Measurements from ENCODE around the gene TMEM94. TPM values are rescaled to one million over a fixed set of nuclear protein-coding genes. Genes with fewer than 3 reads are reported as not detected.

The TMEM94 gene
- total and polyA plus RNA-seq, 2 of the 8 experiments (the other 6 are each of a cell fraction or from before 2014, with no cell fraction given): 54.8 to 69.9 TPM

- Histone ChIP-seq H3K36me3 (ENCODE audit: control insufficient read depth in 2 of 4, insufficient read depth in 4 of 4, low read length in 3 of 4) (peaks cover 0 to 10% (median 6%) of the 10 kb centered on the region in 4 experiments; a peak in 5 of 8 replicates), H3K4ac (replicated peaks; ENCODE audit: insufficient read length, low read depth, low read length) (no peak overlapping the region), H2BK20ac (ENCODE audit: low read length) (no peak overlapping the region), H3K79me1 (ENCODE audit: low read depth, low read length) (no peaks in the 10 kb centered on the region; the same call in 1 of the 2 replicates), H3K4me2 (ENCODE audit: insufficient read depth in 1 of 2, low read depth in 2 of 2, low read length in 2 of 2) (no peak overlapping the region), H3K23ac (ENCODE audit: insufficient read length) (no peak overlapping the region), H3K27ac (ENCODE audit: low read depth, low read length) (no peak overlapping the region), H4K5ac (ENCODE audit: insufficient read length, low read depth, low read length) (no peak overlapping the region), H4K91ac (replicated peaks; ENCODE audit: insufficient read length, low read length) (no peak overlapping the region), H3K4me3 (ENCODE audit: extremely low read depth in 1 of 4, insufficient read depth in 2 of 4, low read depth in 3 of 4, low read length in 4 of 4) (no peak overlapping the region), H4K8ac (ENCODE audit: extremely low read depth, insufficient read depth, low read length) (no peak overlapping the region), H2BK5ac (ENCODE audit: low read depth, low read length) (no peak overlapping the region; the same call in 1 of the 2 replicates), H4K20me1 (replicated peaks in 1 of 2; ENCODE audit: control insufficient read depth in 1 of 2, insufficient read depth in 2 of 2, low read length in 2 of 2) (no peaks in the 10 kb centered on the region), H3K79me2 (ENCODE audit: control insufficient read depth in 1 of 2, insufficient read depth in 2 of 2, low read length in 2 of 2) (no peaks in the 10 kb centered on the region), H3K23me2 (ENCODE audit: low read depth, low read length) (no peaks in the 10 kb centered on the region), H3K56ac (replicated peaks; ENCODE audit: insufficient read length, low read depth, low read length) (no peak overlapping the region), H2BK15ac (ENCODE audit: low read length) (no peak overlapping the region), H2BK12ac (ENCODE audit: low read depth, low read length) (no peak overlapping the region), H2AFZ (ENCODE audit: low read length) (no peak overlapping the region), H2BK120ac (replicated peaks; ENCODE audit: low read depth, low read length) (no peak overlapping the region), H3K27me3 (replicated peaks in 1 of 4; ENCODE audit: control insufficient read depth in 3 of 4, extremely low read depth in 1 of 4, insufficient read depth in 3 of 4, low read length in 3 of 4) (no peaks in the 10 kb centered on the region), H3K9ac (replicated peaks in 1 of 4; ENCODE audit: extremely low read depth in 1 of 4, low read depth in 3 of 4, low read length in 3 of 4) (no peak overlapping the region), H3K4me1 (replicated peaks in 1 of 4; ENCODE audit: control insufficient read depth in 3 of 4, insufficient read depth in 4 of 4, low read length in 3 of 4) (peaks cover 0 to 7% (median 0%) of the 10 kb centered on the region in 4 experiments; a peak in 3 of 7 replicates), H3K18ac (ENCODE audit: extremely low read depth, low read length) (no peak overlapping the region), H3K14ac (ENCODE audit: insufficient read length) (no peak overlapping the region), H3K9me3 (ENCODE audit: insufficient read depth in 2 of 2, low read depth in 1 of 2, low read length in 1 of 2) (no peaks in the 10 kb centered on the region), H2AK5ac (ENCODE audit: low read depth, low read length) (no peak overlapping the region)
- 85% methylated on average over 12 of the region's 13 CpGs; no CpG with 5 or more reads in 1 of the 2 experiments for WGBS, 2 experiments (ENCODE audit: extremely low coverage in 1 of 2, insufficient coverage in 1 of 2, insufficient read length in 1 of 2, insufficient replicate concordance in 2 of 2, low coverage in 1 of 2, low lambda C conversion rate in 2 of 2, missing lambda C conversion rate in 1 of 2)
- CTCF ChIA-PET (ENCODE audit: partially characterized antibody): interaction anchor here (0.6 to 1.5 kb wide), 6 partner anchors 8 to 514 kb away, joined by 3 to 5 read pairs (median 4); no protein-coding TSS in a partner anchor
- POLR2A ChIA-PET (ENCODE audit: partially characterized antibody): interaction anchor here (0.9 kb wide), 1 partner anchor 35 kb away, joined by 3 read pairs; no protein-coding TSS in a partner anchor
- FAIRE-seq (no peak), DNase-seq (ENCODE audit: low read depth in 1 of 2, low spot score in 2 of 2) (no peak)
- TF ChIP-seq TCF12 (IDR thresholded peaks at IDR 0.05; ENCODE audit: low read depth, low read length): no peak
- TF ChIP-seq CHD2 (IDR thresholded peaks at IDR 0.05; ENCODE audit: low read length): no peak
- TF ChIP-seq MAFK (IDR thresholded peaks at IDR 0.05; ENCODE audit: low read depth, low read length): no peak
These were observed 18.9 kb downstream of the TMEM94 start for GRCh38 chr17:75475144-75475835.

All from H1 (cell line).